ENCODE results near the gene SNX25. TPM values are rescaled to one million over a fixed set of nuclear protein-coding genes. Genes with fewer than 3 reads are reported as not detected.

SNX25 gene
- total and polyA plus RNA-seq, 4 donors = 2.8 to 13.9 (median 5.0) TPM

DNA sequence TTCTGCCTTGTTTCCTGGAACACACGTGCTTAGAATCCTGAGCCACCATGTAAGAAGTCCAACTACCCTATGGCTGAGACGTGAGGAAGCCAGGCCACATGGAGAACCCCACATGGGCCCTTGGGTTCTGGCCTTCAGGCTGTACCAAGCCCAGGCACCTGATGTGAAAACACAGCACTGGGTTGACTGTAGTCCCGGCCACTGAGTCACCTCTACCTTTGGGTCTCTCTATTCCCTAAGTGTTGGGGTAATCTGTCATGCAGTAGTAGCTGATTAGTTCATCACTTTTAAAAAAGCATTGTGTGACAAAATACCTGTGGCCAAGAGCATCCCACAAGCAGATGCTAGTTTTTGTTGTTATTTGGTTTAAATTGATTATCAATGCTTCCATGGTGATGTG is 29.9 kb upstream of the SNX25 start:
- Histone ChIP-seq H3K4me1 (ENCODE audit: control insufficient read depth in 4 of 4, insufficient read depth in 4 of 4, low read length in 3 of 4) (no peaks in the 10 kb centered on the region), H3K36me3 (ENCODE audit: control insufficient read depth in 4 of 4, insufficient read depth in 3 of 4, low read depth in 1 of 4, low read length in 3 of 4) (peaks cover 0 to 9% (median 3%) of the 10 kb centered on the region in 4 donors), H3K27me3 (ENCODE audit: control insufficient read depth in 4 of 4, insufficient read depth in 4 of 4, low read length in 3 of 4) (no peaks in the 10 kb centered on the region), H3K27ac (ENCODE audit: low read depth in 1 of 2, low read length in 2 of 2) (no peak overlapping the region), H3K4me3 (ENCODE audit: low read depth in 1 of 3, low read length in 3 of 3) (no peak overlapping the region), H3K9ac (ENCODE audit: low read depth in 1 of 2, low read length in 2 of 2) (no peak overlapping the region), H3K9me3 (ENCODE audit: control insufficient read depth in 4 of 4, low read length in 3 of 4) (no peaks in the 10 kb centered on the region)
- TF ChIP-seq, protein P1, sequence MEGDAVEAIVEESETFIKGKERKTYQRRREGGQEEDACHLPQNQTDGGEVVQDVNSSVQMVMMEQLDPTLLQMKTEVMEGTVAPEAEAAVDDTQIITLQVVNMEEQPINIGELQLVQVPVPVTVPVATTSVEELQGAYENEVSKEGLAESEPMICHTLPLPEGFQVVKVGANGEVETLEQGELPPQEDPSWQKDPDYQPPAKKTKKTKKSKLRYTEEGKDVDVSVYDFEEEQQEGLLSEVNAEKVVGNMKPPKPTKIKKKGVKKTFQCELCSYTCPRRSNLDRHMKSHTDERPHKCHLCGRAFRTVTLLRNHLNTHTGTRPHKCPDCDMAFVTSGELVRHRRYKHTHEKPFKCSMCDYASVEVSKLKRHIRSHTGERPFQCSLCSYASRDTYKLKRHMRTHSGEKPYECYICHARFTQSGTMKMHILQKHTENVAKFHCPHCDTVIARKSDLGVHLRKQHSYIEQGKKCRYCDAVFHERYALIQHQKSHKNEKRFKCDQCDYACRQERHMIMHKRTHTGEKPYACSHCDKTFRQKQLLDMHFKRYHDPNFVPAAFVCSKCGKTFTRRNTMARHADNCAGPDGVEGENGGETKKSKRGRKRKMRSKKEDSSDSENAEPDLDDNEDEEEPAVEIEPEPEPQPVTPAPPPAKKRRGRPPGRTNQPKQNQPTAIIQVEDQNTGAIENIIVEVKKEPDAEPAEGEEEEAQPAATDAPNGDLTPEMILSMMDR (IDR thresholded peaks at IDR 0.05; ENCODE audit: low read depth, low read length, missing input control) = no peak
- no peak for TF ChIP-seq FOXA1 (IDR thresholded peaks at IDR 0.05)
- TF ChIP-seq YY1 (IDR thresholded peaks at IDR 0.05) = no peak
- TF ChIP-seq NR2F2 (IDR thresholded peaks at IDR 0.05) = no peak
- TF ChIP-seq GABPA (IDR thresholded peaks at IDR 0.05 in 1 of 2, conservative IDR thresholded peaks at IDR 0.05 in 1 of 2) = no peak
- TF ChIP-seq MAX (IDR thresholded peaks at IDR 0.05) = no peak
- TF ChIP-seq SP1 (IDR thresholded peaks at IDR 0.05) = no peak
- TF ChIP-seq RAD21 (IDR thresholded peaks at IDR 0.05) = no peak
- TF ChIP-seq, protein P2, sequence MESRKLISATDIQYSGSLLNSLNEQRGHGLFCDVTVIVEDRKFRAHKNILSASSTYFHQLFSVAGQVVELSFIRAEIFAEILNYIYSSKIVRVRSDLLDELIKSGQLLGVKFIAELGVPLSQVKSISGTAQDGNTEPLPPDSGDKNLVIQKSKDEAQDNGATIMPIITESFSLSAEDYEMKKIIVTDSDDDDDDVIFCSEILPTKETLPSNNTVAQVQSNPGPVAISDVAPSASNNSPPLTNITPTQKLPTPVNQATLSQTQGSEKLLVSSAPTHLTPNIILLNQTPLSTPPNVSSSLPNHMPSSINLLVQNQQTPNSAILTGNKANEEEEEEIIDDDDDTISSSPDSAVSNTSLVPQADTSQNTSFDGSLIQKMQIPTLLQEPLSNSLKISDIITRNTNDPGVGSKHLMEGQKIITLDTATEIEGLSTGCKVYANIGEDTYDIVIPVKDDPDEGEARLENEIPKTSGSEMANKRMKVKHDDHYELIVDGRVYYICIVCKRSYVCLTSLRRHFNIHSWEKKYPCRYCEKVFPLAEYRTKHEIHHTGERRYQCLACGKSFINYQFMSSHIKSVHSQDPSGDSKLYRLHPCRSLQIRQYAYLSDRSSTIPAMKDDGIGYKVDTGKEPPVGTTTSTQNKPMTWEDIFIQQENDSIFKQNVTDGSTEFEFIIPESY (IDR thresholded peaks at IDR 0.05) = no peak
- TF ChIP-seq, protein P3, sequence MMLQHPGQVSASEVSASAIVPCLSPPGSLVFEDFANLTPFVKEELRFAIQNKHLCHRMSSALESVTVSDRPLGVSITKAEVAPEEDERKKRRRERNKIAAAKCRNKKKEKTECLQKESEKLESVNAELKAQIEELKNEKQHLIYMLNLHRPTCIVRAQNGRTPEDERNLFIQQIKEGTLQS (IDR thresholded peaks at IDR 0.05) = no peak
- no peak for TF ChIP-seq EGR1 (IDR thresholded peaks at IDR 0.05; ENCODE audit: low read depth in 2 of 2)
- no peak for TF ChIP-seq FOXA2 (IDR thresholded peaks at IDR 0.05)
- no peak for TF ChIP-seq HNF4G (IDR thresholded peaks at IDR 0.05)
- TF ChIP-seq, protein P4, sequence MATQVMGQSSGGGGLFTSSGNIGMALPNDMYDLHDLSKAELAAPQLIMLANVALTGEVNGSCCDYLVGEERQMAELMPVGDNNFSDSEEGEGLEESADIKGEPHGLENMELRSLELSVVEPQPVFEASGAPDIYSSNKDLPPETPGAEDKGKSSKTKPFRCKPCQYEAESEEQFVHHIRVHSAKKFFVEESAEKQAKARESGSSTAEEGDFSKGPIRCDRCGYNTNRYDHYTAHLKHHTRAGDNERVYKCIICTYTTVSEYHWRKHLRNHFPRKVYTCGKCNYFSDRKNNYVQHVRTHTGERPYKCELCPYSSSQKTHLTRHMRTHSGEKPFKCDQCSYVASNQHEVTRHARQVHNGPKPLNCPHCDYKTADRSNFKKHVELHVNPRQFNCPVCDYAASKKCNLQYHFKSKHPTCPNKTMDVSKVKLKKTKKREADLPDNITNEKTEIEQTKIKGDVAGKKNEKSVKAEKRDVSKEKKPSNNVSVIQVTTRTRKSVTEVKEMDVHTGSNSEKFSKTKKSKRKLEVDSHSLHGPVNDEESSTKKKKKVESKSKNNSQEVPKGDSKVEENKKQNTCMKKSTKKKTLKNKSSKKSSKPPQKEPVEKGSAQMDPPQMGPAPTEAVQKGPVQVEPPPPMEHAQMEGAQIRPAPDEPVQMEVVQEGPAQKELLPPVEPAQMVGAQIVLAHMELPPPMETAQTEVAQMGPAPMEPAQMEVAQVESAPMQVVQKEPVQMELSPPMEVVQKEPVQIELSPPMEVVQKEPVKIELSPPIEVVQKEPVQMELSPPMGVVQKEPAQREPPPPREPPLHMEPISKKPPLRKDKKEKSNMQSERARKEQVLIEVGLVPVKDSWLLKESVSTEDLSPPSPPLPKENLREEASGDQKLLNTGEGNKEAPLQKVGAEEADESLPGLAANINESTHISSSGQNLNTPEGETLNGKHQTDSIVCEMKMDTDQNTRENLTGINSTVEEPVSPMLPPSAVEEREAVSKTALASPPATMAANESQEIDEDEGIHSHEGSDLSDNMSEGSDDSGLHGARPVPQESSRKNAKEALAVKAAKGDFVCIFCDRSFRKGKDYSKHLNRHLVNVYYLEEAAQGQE (IDR thresholded peaks at IDR 0.05) = no peak
- no peak for TF ChIP-seq JUND (IDR thresholded peaks at IDR 0.05)
- no peak for TF ChIP-seq TAF1 (conservative IDR thresholded peaks at IDR 0.05)
- no peak for TF ChIP-seq HNF4A (conservative IDR thresholded peaks at IDR 0.05)
- no peak for TF ChIP-seq RXRA (IDR thresholded peaks at IDR 0.05)
- WGBS = 95% methylated on average over 3 of the region's 3 CpGs
- no peak for DNase-seq (ENCODE audit: low spot score)

Data from liver (tissue), 9 donors.